RPMI8226 (cell line): Measurements from ENCODE around the gene TMEM255B.

Experiments used
- DNase-seq: peaks from one replicate; pipeline ENCODE4 v3.0.0-alpha.2; 2015

The TMEM255B gene

DNA sequence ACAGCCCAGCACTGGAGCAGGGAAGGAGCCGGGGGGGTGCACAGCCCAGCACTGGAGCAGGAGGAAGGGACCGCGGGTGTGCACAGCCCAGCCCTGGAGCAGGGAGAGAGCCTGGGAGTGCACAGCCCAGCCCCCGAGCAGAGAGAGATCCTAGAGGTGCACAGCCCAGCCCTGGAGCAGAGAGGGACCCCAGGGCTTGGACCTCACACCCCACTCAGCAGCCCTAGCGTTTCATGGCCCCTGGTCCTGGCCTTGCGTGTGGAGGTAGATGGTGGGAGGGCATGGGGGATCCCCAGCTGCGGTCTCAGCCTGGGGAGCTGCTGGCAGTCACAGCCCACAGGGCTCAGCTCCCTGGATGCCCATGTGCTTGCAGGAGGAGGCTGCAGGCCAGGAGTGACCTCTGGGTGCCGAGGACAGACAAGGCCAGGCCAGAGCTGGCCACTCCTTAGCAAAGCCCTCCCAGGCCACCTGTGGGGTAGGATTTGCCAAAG lies 79.7 kb downstream of the TMEM255B start:
- peak; percentile 4 for DNase-seq

DNA sequence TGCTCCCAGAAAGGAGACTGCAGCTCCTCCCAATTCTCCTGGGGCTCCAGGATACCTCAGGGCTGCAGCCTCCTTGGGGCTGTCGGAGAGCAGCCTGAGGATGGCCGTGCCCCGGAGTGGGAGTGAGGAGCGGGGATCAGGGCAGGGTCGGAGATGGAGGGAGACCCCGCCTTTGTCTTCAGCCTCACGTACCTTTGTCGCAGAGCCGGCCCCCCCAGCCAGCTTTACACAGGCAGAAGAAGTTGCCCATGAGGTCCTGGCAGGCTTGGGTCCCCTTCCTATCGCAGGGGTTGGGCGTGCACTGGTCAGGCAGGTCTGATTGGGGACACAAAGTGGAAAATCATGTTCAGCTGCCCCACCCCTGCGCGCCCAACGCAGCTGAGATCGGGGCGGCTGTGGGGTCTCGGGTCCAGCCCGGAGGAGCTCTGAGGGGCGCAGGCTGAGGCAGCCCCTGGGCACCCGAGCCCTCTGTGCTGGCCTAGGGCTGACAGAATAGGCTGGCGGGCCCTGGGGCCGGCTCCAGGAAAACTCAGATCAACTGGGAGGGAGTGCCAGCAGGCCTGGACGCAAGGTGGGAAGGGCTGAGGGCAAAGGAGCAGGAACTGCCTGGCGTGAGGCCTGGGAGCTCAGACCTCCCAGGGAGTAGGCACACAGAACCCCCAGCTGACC lies 80.6 kb downstream of the TMEM255B start:
- peak; percentile 1 for DNase-seq

DNA sequence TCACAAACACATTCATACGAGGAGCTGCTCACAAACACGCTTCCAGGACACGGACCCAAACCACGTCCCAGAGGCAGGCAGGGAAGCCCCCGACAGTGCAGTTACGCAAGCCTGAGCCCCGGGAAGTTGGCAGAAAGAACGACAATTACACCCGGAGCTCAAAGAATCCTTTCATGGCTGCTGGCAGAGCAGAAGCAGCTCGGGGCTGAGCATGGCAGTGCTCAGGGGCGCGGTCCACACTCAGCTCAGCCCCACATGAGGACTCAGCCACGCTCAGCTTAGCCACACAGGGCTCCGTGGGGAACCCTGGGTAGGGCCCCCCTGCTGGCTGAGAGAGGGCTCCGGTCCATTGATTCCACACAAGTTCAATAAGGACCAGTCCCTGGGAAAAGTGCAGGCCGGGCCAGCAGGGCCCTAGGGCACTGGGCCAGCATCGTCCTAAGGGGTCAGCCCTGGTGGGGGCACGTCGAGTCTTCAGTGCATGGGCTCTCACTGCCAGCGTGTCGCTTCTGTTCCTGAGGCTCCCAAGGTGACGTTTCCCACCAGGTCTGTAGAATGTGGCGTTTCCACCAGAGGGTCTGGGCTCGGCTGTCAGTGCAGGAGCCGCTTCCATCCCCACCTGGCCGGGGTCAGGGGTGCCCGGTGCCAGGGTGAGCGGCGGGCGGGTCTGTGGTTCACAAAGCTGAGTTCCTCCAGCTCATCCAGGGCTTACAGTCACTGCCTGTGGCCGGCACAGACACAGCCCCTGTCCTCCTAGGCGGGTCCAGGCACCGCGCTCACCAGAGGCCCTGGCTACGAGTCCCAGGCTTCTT lies 81.7 kb downstream of the TMEM255B start:
- DNase-seq = peak; percentile 20

GRCh38 chr13:113841353-113841650 lies 82.3 kb downstream of the TMEM255B start:
- DNase-seq = no peak

DNA sequence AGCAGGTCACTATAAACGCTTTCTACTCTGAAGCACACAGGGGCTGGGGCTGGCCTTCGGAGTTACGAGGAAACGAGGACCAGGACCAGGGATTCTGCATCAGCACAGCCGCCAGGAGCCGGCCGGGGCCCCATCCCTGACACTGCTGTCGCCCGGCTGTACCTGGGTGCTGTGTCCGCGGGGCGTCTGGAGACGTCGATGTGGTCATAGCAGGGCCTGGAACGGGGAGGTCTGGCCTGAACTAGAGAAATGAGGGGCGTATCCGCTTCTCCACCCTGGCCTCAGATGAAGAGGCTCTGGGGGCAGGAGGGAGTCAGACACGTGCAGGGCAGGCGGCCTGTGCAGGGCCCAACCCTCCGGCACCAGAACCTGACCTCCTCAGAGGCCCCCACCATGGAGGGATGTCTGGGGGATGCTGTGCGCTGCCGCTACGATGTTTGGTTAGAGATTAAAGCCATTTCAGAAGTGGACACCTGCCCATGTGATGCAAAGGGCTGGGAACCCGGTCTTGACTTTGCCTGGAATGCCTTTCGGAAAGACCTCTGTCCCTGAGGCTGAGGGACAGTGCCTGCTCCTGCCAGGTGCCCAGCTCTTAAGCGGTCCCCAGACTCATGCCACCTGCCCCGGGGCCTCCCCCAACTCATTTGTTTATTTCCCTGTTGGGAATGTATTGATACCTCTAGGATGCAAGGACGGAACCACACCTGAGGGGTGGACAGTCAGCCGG lies 83.5 kb downstream of the TMEM255B start:
- no peak for DNase-seq

- no peak for DNase-seq
These were observed 84.1 kb downstream of the TMEM255B start for GRCh38 chr13:113843063-113843654.

GRCh38 chr13:113843864-113844556 lies 85.0 kb downstream of the TMEM255B start:
- DNase-seq = no peak

DNA sequence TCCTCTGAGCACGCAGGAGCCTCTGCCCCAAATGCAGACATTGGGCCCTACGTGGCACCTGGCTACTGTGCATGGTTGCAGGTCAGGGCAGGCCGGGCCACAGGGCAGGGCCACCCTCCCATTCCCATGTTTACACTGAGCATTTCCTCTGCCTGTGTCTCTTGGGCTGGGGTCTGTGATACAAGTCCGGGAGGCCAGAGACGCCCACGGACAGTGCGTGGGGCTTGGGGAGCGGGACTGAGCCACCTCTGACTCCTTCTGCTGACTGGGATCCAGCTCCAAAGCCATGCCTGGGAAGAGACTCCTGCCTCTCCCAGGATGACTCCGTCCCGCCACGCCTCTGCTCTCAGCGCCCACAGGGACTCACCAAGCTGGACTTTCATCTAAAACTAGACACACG lies 86.0 kb downstream of the TMEM255B start:
- DNase-seq = no peak

- peak; percentile 1 for DNase-seq
These were observed 87.0 kb downstream of the TMEM255B start for GRCh38 chr13:113845723-113846635.

DNA sequence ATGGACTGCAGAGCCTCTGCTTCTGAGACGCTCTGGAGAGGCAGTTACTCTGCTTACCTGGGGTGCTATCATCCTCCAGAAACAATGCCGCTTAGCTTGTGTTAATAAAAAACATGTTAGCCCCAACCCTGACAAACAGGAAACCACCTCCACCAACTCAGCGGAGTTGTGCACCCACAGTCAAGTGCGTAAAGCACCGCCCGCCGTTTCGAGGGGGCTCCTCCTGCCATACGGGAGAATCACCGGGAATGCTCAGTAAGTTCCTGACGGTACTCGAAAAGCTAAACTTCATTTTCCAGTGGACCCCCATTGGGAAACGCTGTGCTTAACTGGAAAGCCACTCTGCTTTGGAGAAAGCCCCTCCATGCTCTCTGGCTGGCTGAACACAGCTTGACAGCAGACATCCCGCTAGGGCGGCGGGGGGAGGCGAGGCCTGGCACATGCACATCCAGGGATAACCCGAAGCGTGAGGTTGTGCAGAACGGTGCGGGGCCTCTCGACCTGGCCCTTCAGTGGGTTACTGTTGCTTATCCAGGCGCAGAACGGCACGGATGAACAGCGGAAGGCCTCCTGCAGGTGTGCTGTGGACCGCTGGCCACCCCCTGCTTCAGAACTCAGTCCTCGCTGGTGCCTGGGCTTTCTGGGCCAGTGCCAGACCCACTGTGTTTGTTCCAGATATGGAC lies 87.8 kb downstream of the TMEM255B start:
- peak; percentile 3 for DNase-seq

DNA sequence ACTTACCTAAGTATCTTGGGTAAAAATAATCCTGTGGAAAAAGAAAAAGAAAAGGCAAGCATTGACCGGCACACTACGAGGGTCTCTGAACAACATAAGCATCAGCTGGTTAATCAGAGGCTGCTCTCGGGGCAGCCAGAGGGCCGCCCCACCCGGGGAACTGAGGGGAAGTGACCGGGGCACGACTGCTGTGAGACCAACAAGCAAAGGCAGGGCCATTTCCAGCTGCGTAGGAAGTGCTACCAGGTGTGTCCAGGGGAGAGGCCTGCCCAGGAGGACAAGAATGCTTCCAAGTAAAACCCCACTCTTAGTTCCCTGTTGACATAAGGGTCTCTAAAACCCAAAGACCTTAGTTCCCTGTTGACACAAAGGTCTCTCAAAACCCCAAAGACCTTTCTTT lies 89.0 kb downstream of the TMEM255B start:
- DNase-seq = no peak

DNA sequence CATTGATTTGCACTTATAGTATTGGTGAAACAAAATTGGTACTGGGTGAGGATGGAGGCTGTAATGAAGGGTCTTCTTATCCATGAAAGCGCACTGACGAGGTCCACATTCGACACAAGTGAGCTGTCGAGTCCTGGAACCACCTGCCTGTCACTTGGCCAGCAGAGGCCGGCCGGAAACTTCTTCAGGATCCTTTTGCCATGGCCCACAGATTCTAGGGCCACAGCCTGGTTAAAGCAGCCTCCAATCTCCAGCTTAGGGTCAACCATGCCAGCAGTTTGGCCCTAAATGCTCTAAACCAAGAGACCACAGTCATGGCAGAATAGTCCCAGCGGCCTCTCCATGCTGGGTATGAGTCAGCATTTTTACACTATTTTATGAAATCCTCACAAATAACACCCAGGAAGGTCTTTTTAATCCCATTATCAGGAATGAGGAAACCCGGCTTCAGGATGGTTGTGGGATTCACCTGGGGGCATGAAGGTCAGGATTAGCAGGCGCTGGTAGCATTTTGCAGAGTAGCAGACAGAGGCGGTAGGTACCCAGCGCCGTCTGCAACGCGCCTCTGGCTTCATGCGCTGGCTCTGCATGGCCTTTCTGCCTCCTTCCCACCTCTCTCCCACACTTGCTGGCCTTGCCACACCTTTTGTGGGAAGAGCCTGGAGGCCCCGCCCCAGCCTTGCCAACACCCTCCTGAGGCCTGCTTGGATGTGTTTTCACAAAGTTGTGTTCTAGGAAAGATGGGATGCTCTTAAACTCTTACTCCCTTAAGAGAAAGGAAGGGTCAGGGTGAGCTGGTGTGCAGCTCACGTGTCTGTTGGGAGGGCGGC lies 89.6 kb downstream of the TMEM255B start:
- peak; percentile 3 for DNase-seq

GRCh38 chr13:113849546-113849945 lies 90.5 kb downstream of the TMEM255B start:
- DNase-seq = no peak

DNA sequence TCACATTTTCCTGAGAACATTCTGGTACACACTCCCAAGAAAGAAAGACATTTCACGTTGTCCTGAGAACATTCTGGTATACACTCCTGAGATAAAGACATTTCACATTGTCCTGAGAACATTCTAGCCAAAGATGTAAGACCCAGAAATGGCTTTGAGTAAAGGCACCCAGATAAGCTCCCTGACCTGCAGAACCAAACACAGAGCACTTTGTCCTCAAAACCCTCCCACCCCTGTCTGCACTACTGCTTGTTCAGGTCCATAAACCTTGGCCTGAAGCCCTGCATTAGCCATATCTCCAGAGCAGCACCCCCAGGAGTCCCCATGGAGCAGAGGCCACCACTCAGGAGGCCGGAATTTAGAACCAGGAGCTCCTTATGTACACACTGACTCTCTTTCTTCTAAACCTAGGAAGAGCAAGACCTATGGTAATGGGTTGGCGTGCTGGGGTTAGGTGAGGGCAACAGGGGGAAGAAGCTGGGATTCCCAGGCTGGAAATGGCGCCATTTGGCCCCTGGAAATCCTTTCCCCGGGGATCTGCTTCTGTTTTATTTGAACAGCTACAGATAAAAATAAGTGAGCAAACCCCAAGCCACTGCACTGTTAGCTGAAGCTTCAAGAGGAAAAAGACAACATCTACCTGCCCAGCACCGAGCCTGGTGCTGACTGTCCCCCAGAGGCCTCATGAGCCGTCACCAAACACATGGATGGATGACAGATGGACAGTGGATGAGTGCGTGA lies 91.1 kb downstream of the TMEM255B start:
- no peak for DNase-seq

DNA sequence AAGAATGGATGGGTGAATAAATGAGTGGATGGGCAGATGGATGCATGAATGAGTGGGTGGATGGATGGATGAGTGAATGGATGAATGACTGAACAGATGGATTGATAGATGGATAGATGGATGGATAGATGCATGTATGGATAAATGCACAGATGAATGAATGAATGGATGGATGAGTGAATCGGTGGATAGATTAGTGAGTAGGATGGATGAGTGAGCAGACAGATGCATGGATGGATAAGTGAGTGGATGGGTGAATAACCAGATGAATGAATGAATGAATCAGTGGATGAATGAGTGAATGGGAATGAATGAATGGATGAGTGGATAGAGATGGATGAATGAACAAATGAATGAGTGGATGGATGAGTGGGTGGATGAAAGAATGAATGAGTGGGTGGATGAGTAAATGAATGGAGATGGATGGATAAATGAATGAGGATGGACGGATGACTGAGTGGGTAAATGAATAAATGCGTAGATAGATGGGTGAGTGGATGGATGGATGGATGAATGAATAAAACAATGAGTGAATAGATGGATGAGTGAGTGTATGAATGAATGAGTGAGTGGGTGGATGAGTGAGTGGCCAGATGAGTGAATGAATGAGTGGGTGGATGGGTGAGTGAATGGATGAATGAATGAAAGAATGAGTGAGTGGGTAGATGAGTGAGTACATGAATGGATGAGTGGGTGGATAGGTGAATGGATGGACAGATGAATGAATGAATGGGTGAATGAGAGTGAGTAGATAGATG lies 91.9 kb downstream of the TMEM255B start:
- DNase-seq = no peak

GRCh38 chr13:113851480-113851803 lies 92.4 kb downstream of the TMEM255B start:
- DNase-seq = peak; percentile 7

- peak; percentile 4 for DNase-seq
These were observed 93.0 kb downstream of the TMEM255B start for GRCh38 chr13:113851826-113852535.
